ENCODE measurements around the gene GALNT17.
"Not testable (repeated sequence)": the region's sequence is repeated elsewhere in the genome, so short reads cannot be mapped to it uniquely, and the experiment has no call there.

GALNT17 gene

DNA sequence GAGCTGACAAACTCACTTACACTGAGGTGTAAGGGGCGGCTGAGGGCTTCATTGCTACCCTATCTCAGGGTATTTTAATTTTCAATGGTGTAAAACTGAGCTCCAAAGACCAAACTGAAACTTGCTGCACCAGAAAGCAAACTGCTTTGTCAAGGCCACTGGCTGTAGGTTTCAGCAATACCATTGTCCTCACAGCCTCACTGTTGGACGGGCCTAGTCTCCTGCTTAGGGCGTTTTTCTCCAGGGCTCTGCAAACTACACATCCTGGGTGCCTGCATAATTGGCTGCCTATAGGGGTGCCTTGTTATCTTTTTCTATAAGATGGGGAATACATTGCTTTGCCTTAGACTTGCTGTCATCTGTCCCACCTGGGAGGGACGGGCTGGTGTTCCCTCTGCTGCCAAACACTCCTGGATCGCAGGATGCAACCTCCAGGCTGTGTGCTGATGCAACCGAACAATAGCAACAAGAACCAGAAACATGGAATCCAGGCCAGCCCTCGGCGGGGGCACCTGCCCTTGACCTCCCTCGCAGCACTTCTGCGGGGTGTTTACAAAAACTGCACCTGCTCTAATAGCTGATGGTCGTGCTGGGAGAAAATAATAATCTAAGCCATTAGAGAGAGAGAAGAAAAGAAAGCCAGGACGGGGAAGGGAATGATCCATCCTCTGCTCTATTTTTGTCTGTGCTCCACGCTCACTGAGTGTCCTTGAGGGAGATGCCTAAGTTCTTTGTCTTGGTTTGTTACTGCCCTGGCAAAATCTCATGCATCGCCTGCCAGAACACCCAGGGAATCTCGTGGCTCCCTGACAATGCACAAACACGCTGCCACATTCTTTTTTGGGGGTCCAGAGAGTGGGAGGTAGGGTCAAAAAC, 104.5 kb downstream of the GALNT17 start:
- DNase-seq (ENCODE audit: low spot score) = no peak

- no peak for DNase-seq (ENCODE audit: low spot score)
Observed at GRCh38 chr7:71237945-71238344, 106.0 kb downstream of the GALNT17 start.

GRCh38 chr7:71238581-71239295, 106.8 kb downstream of the GALNT17 start:
- no peak for DNase-seq (ENCODE audit: low spot score)

DNA sequence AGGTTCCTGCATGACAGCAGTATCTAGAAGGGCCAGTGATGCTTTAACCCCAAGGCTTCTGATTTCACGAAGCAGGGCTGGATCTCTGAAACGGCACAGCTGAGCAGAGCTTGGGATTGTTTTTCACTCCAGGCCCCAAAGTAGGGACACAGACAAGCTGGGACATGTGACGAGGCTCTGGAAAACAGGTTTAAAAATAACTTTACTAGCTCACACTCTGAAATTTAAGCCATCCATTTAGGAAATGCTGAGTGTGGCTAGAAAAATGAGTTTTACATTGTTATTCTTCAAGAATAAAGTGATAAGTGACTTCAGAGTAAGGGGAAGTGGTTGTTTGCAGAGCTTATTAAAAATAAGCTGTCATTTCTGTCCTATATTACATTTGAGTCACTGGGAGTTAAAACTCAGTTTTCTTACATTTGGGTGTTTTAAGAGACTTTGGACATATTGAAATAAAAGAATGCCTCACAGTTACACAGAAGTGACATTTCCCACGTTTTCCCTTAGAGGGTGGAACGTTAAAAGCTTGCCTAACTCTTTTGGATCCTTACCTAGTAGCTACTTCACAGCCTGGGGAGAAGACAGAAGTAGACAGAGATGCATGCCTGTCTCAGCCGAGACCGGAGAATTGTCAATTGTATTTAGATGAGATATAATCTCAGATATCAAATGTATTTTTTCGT, 107.8 kb downstream of the GALNT17 start:
- DNase-seq (ENCODE audit: low spot score) = no peak

DNA sequence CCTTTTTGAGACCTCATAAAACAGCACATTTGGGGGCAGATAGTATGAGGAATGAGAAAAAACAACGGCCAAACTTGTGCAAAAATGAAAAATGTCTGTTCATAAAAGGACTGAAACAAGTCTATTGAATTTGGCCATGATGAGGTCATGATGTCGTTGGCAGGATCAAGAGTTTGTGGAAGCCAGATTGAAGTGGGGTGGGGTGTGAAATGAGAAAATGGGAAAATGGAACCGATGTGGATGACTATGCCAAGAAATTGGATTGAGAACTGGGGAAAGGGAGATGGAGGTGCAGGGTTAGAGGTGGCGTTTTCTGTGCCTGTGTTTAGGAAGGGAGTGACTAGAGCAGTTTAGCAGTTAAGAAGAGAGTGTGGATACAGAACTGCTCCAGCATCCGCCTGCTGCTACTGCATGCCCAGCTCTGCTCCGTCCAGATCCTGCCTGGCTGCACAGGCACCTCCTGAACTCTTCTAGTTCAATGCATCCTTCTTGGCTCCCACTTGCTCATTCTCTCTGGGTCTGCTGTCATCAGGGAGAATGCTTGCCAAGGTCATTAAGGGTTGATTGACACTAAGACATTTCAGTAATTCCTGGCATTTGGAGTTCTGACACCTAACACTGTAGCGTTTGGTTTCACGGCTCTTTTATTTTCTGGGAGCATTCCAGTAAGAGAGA, 111.9 kb downstream of the GALNT17 start:
- no peak for DNase-seq (ENCODE audit: low spot score)

DNA sequence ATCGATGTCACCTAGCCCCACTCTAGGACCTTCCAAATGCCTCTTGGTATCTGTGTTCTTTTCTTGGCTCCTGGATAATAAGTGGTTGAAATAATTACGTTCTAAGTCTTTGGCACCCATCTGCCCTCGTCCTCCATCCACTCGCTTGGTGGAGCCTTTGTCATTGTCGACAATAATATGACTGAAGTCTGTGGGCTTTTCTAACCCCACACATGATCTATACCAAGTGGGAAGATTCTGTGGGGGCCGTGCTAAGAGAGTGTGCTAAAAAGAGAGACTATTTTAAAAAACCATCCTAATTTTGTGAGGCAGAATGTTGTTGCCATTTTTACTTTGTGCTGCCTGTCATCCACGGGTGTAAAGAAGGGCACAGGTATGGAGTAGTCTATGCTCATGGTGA, 113.1 kb downstream of the GALNT17 start:
- DNase-seq (ENCODE audit: low spot score) = no peak

GRCh38 chr7:71251706-71252105, 119.8 kb downstream of the GALNT17 start:
- no peak for DNase-seq (ENCODE audit: low spot score)

DNA sequence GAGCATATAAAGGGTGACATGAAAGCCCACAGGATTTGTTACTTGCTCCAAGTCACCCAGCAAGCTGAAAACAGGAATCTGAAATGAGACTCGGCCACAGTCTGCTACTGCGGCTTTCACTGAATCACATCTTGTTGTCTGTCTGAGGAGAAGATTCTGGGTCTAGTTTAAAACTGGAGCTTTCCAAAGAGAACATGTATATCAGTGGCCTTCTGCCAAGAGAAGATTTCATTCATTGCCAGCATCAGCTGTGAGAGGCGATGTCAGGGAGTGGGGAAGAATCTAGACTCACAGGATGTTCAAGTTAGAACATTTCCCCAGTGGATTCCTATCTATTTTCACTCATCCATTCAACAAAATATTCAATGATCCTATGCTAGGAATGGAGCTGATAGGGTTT, 122.8 kb downstream of the GALNT17 start:
- DNase-seq (ENCODE audit: low spot score) = no peak

- no peak for DNase-seq (ENCODE audit: low spot score)
Observed at GRCh38 chr7:71255537-71256178, 123.7 kb downstream of the GALNT17 start.

- DNase-seq (ENCODE audit: low spot score) = no peak
Observed at GRCh38 chr7:71261066-71261465, 129.1 kb downstream of the GALNT17 start.

GRCh38 chr7:71262834-71263233, 130.9 kb downstream of the GALNT17 start:
- not testable (repeated sequence) for DNase-seq (ENCODE audit: low spot score)

DNA sequence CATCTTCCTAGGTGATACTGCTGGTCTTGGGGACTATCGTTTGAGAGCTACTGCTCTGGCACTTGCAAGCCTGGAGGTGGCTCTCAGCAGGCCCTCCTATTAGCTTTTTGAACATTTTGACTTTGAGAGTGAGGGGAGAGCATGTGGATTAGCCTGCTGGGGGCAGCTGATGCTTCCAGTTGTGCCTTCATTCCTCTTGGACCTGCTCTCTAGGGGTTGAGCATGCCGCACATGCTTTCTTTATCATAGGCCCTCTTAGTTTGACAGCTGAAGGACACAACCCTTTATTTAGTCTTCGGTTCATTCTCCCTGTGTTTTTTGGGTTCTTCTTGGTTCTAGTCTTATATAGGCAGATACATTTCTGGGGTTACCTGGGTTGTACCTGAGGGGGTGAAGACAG, 132.1 kb downstream of the GALNT17 start:
- no peak for DNase-seq (ENCODE audit: low spot score)

DNA sequence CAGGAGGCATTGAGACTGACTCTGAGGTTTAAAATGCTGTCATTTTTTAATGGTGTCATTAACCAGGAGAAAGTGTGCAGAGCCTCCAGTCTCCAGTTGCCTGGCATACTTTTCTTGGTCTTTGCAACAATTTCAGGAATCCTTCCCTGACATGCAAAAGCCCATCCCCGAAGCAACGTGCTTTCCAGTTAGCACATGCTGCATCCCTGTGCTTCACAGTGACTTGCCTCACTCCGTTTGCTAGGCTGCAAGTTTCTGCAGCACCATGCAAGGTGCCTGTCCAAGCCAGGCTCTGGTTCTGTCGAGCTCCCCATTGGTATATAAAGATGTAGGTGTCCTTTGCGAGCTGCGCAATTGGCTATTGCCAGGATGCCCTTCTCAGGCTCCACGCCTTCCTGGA, 135.0 kb downstream of the GALNT17 start:
- no peak for DNase-seq (ENCODE audit: low spot score)

GRCh38 chr7:71267734-71268469, 136.0 kb downstream of the GALNT17 start:
- no peak for DNase-seq (ENCODE audit: low spot score)

- DNase-seq (ENCODE audit: low spot score) = no peak
Observed at GRCh38 chr7:71270558-71270957, 138.6 kb downstream of the GALNT17 start.

DNA sequence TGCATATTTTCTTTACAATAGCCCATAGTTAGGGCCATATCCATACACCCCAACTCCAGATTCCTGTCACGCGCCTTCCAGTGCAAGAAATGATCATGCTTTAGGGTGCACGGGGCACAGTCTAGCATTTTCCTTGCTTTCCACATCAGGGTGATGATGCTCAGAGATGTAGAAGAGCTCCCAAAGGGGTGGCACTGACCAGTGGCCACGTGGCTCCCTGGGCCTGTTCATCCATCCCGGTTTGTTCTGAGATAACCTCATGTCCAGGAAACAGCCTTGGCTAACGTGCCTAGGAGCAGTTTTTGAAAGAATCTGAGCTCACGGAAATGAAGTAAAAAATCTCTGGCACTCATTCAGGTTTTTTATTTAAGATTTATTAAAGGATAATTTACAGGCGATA, 139.3 kb downstream of the GALNT17 start:
- no peak for DNase-seq (ENCODE audit: low spot score)

DNA sequence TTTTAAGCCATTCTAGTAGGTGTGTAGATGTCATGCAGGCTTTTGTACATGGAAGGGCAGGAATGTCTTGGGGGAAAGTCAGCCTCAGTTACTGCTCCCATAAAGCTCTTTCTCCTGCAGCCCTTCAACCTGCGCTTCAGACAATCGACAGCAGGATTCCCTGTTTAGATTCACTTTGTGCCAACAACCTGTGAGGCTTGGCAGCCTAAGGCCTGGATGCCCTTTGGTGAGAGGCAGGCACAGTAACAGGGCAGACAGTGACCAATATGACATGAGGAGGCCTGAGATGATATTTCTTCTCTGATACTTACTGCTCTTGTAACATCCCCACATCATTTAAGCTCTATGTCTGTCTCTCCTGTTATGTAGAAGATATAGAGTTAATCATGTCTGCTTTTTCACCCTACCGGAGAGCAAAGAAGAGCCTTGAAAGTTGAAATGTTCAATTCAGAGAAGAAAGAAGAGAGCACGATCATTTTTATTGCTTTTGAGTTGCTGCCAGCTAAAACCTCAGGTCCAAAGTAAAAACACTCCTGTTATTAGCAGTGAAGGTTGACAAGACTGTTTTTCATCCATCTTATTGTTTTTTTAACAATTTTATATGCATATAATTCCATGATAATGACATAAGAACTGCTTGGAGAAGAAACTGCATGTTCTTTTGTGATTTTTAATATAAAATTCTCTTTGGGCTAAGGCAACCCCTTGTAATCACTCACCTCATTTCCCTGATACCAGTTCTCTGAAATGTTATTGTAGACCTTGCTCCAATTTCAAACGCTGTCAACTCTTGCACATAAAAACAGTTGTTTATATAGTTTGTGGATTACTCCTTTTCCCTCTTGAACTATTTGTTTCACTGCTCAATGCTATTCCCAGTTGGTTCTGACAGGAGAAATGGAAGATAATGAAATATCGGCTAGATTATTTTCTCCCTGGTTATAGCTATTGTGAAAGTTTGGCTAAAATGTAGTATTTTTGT, 140.9 kb downstream of the GALNT17 start:
- no peak for DNase-seq (ENCODE audit: low spot score)

- DNase-seq (ENCODE audit: low spot score) = no peak
Observed at GRCh38 chr7:71278257-71278656, 146.3 kb downstream of the GALNT17 start.

DNA sequence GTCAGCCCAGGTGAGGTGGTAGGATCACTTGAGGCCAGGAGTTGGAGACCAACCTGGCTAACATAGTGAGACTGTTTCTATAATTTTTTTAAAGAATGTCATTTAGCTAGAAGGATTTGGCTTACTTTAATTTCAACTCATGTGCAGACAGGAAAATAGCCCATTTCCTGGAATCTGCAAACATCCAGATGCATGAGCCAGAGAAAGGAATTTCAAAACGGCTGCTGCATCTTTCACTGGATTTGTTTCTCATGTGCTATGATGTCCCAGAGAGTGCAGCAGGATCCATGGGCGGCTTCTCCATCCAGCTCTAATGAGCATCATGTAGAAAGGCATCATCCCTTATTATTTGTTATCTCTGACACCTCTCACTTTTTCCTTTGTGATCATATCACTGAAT, 149.3 kb downstream of the GALNT17 start:
- DNase-seq (ENCODE audit: low spot score) = no peak

- DNase-seq (ENCODE audit: low spot score) = no peak
Observed at GRCh38 chr7:71283802-71284201, 151.9 kb downstream of the GALNT17 start.

Measured in GM03348 (cell line).